HUES48 (cell line): ENCODE measurements around the gene POMC.

ENCODE experiments used
- H3K27ac ChIP-seq: one replicate; pipeline ENCODE4 v1.7.0; 2013; ENCODE audit warnings: low read depth, low read length, inconsistent platforms
- H3K27me3 ChIP-seq: 2 replicates; pipeline ENCODE4 v1.6.1; 2013; ENCODE audit warnings: mild to moderate bottlenecking, low read length; ENCODE audit not compliant: control insufficient read depth, insufficient read depth
- H3K36me3 ChIP-seq: 2 replicates; pipeline ENCODE4 v1.6.1; 2013; ENCODE audit warnings: low read length; ENCODE audit not compliant: control insufficient read depth, insufficient read depth
- H3K4me1 ChIP-seq: 2 replicates; pipeline ENCODE4 v1.6.1; 2013; ENCODE audit warnings: mild to moderate bottlenecking, low read length; ENCODE audit not compliant: control insufficient read depth, insufficient read depth
- H3K4me3 ChIP-seq: 2 replicates; pipeline ENCODE4 v1.5.1; 2013; ENCODE audit warnings: mild to moderate bottlenecking, low read depth, low read length
- H3K9ac ChIP-seq: 2 replicates; pipeline ENCODE4 v1.6.1; 2013; ENCODE audit warnings: mild to moderate bottlenecking, low read depth, low read length, moderate library complexity
- H3K9me3 ChIP-seq: 2 replicates; pipeline ENCODE4 v1.6.1; 2013; ENCODE audit warnings: low read length; ENCODE audit not compliant: control insufficient read depth, insufficient read depth

The POMC gene

DNA sequence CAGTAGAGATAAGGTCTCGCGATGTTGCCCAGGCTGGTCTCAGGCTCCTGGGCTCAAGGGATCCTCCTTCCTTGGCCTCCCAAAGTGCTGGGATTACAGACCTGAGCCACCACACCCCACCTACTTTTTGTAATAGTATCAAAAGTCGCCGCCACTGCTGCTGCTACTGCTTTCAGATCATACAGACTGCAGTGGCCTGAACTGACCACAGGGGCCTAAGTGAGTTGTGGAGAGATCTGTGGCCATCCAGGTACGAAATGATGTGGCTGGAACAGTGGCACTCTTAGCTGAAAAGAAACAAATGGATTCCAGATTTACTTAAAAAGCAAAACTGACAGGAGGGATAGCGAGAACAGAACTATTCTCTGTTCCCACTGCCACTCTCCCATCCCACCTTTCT, 32.9 kb upstream of the POMC start:
- Histone ChIP-seq H3K9ac (no peak overlapping the region), H3K4me1 (no peaks in the 10 kb centered on the region), H3K27me3 (no peaks in the 10 kb centered on the region), H3K36me3 (no peaks in the 10 kb centered on the region), H3K9me3 (no peaks in the 10 kb centered on the region), H3K4me3 (no peak overlapping the region), H3K27ac (no peak overlapping the region)

GRCh38 chr2:25198576-25198975, 30.2 kb upstream of the POMC start:
- Histone ChIP-seq H3K9ac (no peak overlapping the region), H3K4me1 (no peaks in the 10 kb centered on the region), H3K36me3 (no peaks in the 10 kb centered on the region), H3K27me3 (no peaks in the 10 kb centered on the region), H3K4me3 (no peak overlapping the region), H3K27ac (no peak overlapping the region), H3K9me3 (no peaks in the 10 kb centered on the region)

DNA sequence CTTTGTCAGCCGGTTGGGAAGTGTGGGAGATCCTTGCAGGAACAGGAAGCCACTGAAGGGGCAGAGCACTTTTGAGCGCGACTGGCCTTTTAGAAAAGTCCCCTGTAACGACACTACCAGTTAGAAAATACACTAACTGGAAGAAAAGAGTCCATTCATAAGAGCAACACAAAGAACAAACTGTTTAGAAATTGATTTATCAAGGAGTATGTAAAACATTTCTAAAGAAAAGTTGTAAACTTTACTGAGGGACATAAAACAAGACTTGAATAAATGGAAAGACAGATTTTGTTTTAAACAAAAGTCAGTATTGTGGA, 29.8 kb upstream of the POMC start:
- H3K27ac ChIP-seq, result no peak overlapping the region
- no peak overlapping the region for H3K9ac ChIP-seq
- no peaks in the 10 kb centered on the region for H3K27me3 ChIP-seq
- H3K36me3 ChIP-seq, result no peaks in the 10 kb centered on the region
- no peaks in the 10 kb centered on the region for H3K9me3 ChIP-seq
- no peaks in the 10 kb centered on the region for H3K4me1 ChIP-seq
- no peak overlapping the region for H3K4me3 ChIP-seq

DNA sequence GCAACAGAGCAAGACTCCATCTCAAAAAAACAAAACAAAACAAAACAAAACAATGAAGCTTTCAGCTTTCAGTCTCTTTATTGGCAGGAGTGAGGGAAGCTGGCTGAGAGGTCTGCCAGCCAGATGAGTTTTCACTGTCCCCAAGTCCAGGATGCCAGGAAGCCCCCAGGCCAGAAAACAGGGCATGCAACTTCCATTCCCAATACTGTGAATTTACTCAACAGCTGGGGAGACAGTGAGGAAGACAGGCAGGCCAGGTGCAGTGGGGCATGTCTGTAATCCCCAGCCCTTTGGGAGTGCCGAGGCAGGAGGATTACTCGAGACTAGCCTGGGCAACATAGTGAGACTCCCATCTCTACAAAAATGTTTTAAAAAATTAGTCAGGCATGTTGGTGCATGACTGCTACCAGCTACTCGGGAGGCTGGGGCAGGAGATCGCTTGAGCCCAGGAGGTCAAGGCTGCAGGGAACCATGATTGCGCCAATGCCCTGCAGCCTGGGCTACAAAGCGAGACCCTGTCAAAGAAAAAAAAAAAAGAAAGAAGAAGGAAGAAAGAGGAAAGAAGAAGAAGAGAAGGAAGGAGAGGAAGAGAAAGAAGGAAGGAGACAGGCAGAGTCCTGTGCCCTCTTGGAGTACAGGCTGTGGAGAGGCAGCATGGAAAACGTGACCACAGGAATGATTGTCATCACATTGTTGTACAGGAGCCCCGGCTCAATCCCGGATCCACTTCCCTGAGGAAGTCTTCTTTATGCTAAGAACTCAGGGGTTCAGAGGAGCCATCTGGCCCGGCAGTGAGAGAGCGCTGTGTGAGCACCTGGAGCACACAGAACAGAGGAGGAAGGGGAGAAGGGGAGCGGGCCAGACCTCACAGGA, 29.2 kb upstream of the POMC start:
- no peak overlapping the region for H3K27ac ChIP-seq
- no peak overlapping the region for H3K4me3 ChIP-seq
- no peaks in the 10 kb centered on the region for H3K4me1 ChIP-seq
- H3K27me3 ChIP-seq, result no peaks in the 10 kb centered on the region
- H3K36me3 ChIP-seq, result no peaks in the 10 kb centered on the region
- H3K9ac ChIP-seq, result no peak overlapping the region
- H3K9me3 ChIP-seq, result no peaks in the 10 kb centered on the region

GRCh38 chr2:25194576-25195122, 26.3 kb upstream of the POMC start:
- Histone ChIP-seq H3K4me1 (no peaks in the 10 kb centered on the region), H3K9me3 (no peaks in the 10 kb centered on the region), H3K27me3 (no peaks in the 10 kb centered on the region), H3K4me3 (no peak overlapping the region), H3K9ac (no peak overlapping the region), H3K27ac (peak overlapping the region; percentile 43), H3K36me3 (no peaks in the 10 kb centered on the region)

DNA sequence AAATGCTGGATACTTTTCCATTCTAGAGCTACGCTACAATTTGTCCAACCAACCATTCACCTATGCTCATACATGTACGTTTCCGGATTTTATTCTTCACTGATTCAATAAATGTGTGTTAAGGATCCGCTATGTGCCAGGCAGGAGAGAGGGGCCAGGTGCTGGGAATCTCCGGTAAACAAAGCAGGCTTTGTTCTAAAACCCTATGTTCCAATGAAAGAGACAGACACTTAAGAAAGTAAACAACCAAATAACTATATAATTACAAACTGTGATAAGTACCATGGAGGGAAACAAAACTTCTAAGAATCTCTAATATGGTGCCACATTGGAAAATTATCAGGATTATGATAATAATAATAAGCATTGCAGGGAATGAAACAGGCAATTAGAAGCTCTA, 22.2 kb upstream of the POMC start:
- Histone ChIP-seq H3K27me3 (no peaks in the 10 kb centered on the region), H3K9ac (no peak overlapping the region), H3K27ac (no peak overlapping the region)

GRCh38 chr2:25188405-25188804, 20.0 kb upstream of the POMC start:
- H3K27me3 ChIP-seq, result no peaks in the 10 kb centered on the region
- H3K9me3 ChIP-seq, result no peaks in the 10 kb centered on the region
- no peaks in the 10 kb centered on the region for H3K4me1 ChIP-seq
- H3K27ac ChIP-seq, result no peak overlapping the region
- no peak overlapping the region for H3K9ac ChIP-seq
- no peak overlapping the region for H3K4me3 ChIP-seq
- no peaks in the 10 kb centered on the region for H3K36me3 ChIP-seq

More for the DNA sequence above, 22.2 kb upstream of the POMC start:
- Histone ChIP-seq H3K4me3 (no peak overlapping the region), H3K4me1 (no peaks in the 10 kb centered on the region), H3K9me3 (no peaks in the 10 kb centered on the region), H3K36me3 (no peaks in the 10 kb centered on the region)

DNA sequence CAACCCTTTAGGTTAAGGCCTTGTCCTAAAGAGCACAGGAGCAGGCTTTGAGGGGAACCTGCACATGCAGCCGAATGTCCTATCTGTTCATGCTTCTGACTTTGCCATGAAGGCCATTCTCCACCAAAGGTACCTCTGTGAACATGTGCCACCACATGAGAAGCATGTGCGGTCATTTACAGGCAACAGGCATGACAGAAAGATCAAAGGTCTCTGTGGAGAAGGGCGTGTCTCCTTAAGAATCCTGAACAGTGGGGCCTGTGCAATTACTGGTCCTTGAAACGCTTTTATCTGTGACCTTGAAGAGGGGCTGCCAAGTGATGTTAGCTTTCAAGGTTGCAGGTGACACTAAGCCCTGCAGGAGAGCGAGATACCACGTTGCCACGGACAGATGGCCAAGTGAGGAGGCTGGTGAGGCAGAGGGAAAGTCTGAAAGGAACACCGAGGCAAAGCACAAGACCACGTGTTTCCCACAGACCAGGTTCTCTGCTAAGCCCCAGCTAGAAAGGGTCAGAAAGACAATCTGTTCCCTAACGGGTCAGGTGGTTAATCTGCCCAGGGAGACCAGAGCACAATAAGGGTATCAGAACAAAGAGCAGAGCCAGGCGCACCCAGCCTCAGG, 19.5 kb upstream of the POMC start:
- no peak overlapping the region for H3K9ac ChIP-seq
- H3K27ac ChIP-seq, result no peak overlapping the region
- H3K36me3 ChIP-seq, result no peaks in the 10 kb centered on the region
- no peaks in the 10 kb centered on the region for H3K4me1 ChIP-seq
- no peak overlapping the region for H3K4me3 ChIP-seq
- H3K27me3 ChIP-seq, result no peaks in the 10 kb centered on the region
- H3K9me3 ChIP-seq, result no peaks in the 10 kb centered on the region

- Histone ChIP-seq H3K4me3 (no peak overlapping the region), H3K4me1 (no peaks in the 10 kb centered on the region), H3K9ac (no peak overlapping the region), H3K36me3 (no peaks in the 10 kb centered on the region), H3K27me3 (no peaks in the 10 kb centered on the region), H3K9me3 (no peaks in the 10 kb centered on the region), H3K27ac (no peak overlapping the region)
These were observed 15.9 kb upstream of the POMC start for GRCh38 chr2:25184254-25184653.

- Histone ChIP-seq H3K4me1 (no peaks in the 10 kb centered on the region), H3K27ac (no peak overlapping the region), H3K27me3 (no peaks in the 10 kb centered on the region), H3K4me3 (no peak overlapping the region), H3K36me3 (no peaks in the 10 kb centered on the region), H3K9me3 (no peaks in the 10 kb centered on the region), H3K9ac (no peak overlapping the region)
These were observed 10.6 kb upstream of the POMC start for GRCh38 chr2:25178976-25179375.

GRCh38 chr2:25177211-25177611, 8.8 kb upstream of the POMC start:
- Histone ChIP-seq H3K27me3 (no peaks in the 10 kb centered on the region; the same call in 1 of the 2 replicates), H3K9ac (no peak overlapping the region), H3K27ac (no peak overlapping the region), H3K4me3 (no peak overlapping the region), H3K36me3 (no peaks in the 10 kb centered on the region), H3K4me1 (no peaks in the 10 kb centered on the region), H3K9me3 (no peaks in the 10 kb centered on the region)
